GM12878 (cell line): ENCODE data around the gene TECR.

Experiments
- CEBPB ChIP-seq, 2 experiments: fragments of 150-350 bp in 1 of 2; IDR thresholded peaks; 2 replicates each; pipeline ENCODE4 v1.6.1; 2012 to 2014; ENCODE audit warnings: low read depth in 2 of 2, low read length in 2 of 2, borderline replicate concordance in 1 of 2, inconsistent platforms in 1 of 2
- PML ChIP-seq: IDR thresholded peaks from 2 replicates; pipeline ENCODE4 v1.6.1; 2012; ENCODE audit warnings: low read length, inconsistent platforms

- TF ChIP-seq CEBPB (IDR thresholded peaks at IDR 0.05; ENCODE audit: borderline replicate concordance in 1 of 2, low read depth in 2 of 2, low read length in 2 of 2) (no peak), PML (no peak)
Observed at GRCh38 chr19:14497228-14497921, 32.0 kb upstream of the TECR start.
